ENCODE results near the gene HOTAIR.

Gene HOTAIR

GRCh38 chr12:54000116-54001114, 25.7 kb upstream of the HOTAIR start, which contains the start of gene HOXC9:
Gene HOXC9, plus strand, starts transcription at chr12:54000161. Its CDS starts 28 bp downstream, at chr12:54000189.
- DNase-seq (ENCODE audit: low spot score), result peak; percentile 67

GRCh38 chr12:53999559-54000115, 24.9 kb upstream of the HOTAIR start:
- DNase-seq (ENCODE audit: low spot score), result peak; percentile 85

- DNase-seq (ENCODE audit: low spot score), result no peak
Observed at GRCh38 chr12:53998900-53999236, 24.1 kb upstream of the HOTAIR start.

- no peak for DNase-seq (ENCODE audit: low spot score)
Observed at GRCh38 chr12:53998110-53998899, 23.6 kb upstream of the HOTAIR start.

- no peak for DNase-seq (ENCODE audit: low spot score)
Observed at GRCh38 chr12:53997204-53998109, 22.7 kb upstream of the HOTAIR start.

- no peak for DNase-seq (ENCODE audit: low spot score)
Observed at GRCh38 chr12:53996240-53997203, 21.8 kb upstream of the HOTAIR start.

- DNase-seq (ENCODE audit: low spot score), result peak; percentile 80
Observed at GRCh38 chr12:53995378-53996239, 20.9 kb upstream of the HOTAIR start.

- DNase-seq (ENCODE audit: low spot score), result no peak
Observed at GRCh38 chr12:53995002-53995377, 20.2 kb upstream of the HOTAIR start.

GRCh38 chr12:53994264-53995001, 19.7 kb upstream of the HOTAIR start:
- DNase-seq (ENCODE audit: low spot score), result no peak

GRCh38 chr12:53994009-53994263, 19.2 kb upstream of the HOTAIR start:
- no peak for DNase-seq (ENCODE audit: low spot score)

GRCh38 chr12:53993162-53994008, 18.6 kb upstream of the HOTAIR start:
- no peak for DNase-seq (ENCODE audit: low spot score)

GRCh38 chr12:53992377-53992889, 17.7 kb upstream of the HOTAIR start:
- DNase-seq (ENCODE audit: low spot score), result no peak

GRCh38 chr12:53991077-53991460, 16.3 kb upstream of the HOTAIR start:
- DNase-seq (ENCODE audit: low spot score), result peak; percentile 69

- no peak for DNase-seq (ENCODE audit: low spot score)
Observed at GRCh38 chr12:53990311-53991076, 15.7 kb upstream of the HOTAIR start.

GRCh38 chr12:53989227-53990113, 14.7 kb upstream of the HOTAIR start:
- peak; percentile 46 for DNase-seq (ENCODE audit: low spot score)

Data from AG20443 (cell line).